ENCODE measurements around the gene HSPB7.
A peak's percentile ranks its signal among the peaks of the same experiment; 100 is the strongest.
"Not testable (repeated sequence)": the region's sequence is repeated elsewhere in the genome, so short reads cannot be mapped to it uniquely, and the experiment has no call there.

The HSPB7 gene

DNA sequence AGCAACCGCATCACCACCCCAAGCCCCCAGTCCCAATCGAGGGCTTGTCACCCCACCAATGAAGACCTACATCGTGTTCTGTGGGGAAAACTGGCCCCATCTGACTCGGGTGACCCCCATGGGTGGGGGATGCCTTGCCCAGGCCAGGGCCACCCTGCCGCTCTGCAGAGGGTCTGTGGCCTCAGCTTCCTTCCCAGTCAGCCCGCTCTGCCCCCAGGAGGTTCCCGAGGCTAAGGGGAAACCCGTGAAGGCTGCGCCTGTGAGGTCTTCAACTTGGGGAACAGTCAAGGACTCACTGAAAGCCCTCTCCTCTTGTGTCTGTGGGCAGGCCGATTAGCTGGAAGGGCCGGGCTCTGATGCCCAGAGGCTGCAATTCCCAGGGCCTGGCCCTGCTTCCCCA is 11.8 kb downstream of the HSPB7 start:
- DNase-seq = no peak

DNA sequence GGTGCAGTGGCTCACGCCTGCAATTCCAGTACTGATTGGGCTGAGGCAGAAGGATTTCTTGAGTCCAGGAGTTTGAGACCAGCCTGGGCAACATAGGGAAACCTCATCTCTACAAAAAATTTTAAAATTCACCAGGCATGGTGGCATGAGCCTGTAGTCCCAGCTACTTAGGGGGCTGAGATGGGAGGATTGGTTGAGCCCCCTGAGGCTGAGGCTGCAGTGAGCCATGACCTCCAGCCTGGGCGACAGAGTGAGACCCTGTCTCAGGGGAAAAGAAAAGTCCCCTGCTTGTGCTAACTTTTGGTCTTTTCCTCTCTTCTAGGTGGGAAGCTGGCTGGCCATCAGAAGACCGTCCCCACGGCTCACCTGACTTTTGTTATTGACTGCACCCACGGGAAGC is 12.2 kb downstream of the HSPB7 start:
- DNase-seq = no peak

- DNase-seq = not testable (repeated sequence)
These were observed 16.6 kb downstream of the HSPB7 start for GRCh38 chr1:16001274-16001673.

DNA sequence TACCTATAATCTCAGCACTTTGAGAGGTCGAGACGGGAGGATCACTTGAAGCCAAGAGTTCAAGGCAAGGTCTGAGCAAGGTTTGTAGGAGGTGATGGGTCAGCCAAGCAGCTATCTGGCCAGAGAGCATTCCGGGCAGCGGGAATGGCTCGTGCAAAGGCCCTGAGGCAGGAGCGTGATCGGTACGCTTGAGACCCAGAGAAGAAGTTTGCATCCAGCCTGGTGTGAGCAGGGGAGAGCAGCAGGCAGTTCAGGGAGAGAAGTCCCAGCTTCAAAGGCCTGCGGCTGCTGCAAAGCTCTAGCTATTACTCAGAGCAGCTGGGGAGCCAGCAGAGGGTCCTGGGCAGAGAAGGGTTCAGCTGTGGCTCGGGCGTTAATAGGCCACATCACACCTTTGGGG is 18.9 kb downstream of the HSPB7 start:
- DNase-seq = no peak

DNA sequence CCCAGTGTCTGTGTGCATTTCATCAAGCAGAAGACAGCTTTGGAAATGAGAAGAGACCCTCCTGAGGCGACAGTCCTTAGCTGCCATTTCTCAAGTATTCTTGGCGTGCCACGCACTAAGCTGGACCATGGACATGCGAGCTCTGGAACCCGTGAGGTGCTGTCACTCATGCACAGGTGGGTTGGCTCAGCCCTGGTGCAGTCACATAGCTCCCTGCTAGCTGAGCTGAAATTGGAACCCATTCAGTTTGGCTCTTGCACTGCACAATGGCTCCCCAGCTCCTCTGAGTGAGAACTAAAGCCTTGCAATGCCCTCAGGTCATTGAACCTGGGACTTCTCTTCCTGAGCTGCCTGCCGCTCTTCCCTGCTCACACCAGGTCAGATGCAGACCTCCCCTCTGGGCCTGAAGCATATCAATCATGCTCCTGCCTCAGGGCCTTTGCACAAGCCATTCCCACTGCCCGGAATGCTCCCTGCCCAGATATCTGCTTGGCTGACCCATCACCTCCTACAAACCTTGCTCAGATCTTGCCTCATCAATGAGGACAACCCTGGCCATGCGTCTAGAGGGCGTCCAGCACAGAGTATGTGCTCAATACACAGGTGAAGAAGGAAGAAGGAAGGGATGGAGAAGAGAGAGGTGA is 20.1 kb downstream of the HSPB7 start:
- no peak for DNase-seq

- DNase-seq = no peak
These were observed 20.7 kb downstream of the HSPB7 start for GRCh38 chr1:15997076-15997585.

DNA sequence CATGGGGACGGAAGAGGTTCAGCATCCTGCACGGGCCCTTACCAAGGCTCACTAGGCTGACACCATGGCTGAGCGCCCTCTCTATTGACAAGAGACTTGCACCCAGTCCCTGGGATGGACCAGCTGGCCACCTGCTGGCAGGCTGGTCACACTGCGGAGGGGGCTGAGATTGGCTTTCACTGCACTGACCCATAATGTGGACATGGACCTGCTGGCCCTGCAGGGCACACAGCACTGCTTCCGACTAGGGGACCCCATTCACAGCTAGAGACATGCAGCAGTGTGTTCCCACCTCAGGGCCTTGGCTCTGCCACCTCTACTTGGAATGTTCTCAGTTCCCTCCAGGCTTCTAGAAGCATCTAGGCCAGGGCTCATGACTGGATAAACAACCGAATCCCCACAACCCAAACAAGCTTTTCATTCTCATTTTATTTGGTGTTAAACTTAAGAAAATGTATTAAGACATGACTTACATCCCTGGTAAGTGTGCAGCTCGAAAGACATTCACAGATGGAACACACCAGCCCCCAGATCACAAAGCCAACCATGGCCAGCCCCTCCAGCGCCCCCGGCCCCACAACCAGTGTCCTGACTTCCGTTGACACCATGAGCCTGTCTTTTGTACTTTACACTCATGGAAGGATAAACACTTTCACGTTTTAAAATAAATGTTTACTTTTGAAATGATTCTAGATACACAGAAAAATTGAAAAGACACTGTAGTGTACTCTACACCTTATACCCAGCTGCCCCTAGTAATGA is 23.1 kb downstream of the HSPB7 start:
- no peak for DNase-seq

DNA sequence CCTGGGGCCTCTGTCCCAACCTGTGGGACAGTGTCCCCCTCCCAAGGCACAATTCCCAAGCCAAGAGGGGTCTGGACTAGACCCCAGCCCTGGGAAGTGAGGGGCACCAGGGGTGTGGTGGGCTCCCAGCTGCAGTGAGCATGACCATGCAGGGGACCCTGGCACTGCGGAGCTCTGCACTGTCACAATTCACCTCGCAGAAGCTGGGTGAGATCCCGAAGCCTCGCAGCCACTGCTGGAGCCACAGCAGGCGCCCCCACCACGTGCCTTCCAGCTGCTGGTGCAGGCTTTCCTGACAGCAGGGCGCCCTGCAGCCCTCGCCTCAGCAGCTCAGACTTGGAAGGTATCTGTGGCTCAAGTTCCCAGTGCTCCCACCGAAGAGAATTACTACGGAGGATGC is 23.8 kb downstream of the HSPB7 start:
- DNase-seq = no peak

DNA sequence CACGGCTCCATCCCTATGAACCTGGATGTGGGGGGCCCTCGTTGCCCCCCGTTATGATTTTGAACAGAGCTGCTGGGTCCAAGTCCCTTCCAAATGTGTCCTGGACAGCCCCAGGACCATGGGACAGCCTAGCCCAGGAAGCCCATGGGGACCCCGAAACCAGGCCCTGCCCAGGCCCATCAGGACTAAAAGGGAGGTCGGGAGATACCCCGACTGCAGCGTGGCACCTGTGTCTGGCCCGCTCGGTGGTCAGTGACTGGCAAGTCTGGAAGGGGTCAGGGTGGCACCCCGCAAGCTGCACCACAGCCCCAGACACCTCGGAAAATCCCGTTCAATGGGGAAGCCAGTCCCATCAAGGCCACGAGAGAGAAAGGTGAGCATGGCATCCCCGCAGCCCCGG is 24.2 kb downstream of the HSPB7 start:
- DNase-seq = no peak

DNA sequence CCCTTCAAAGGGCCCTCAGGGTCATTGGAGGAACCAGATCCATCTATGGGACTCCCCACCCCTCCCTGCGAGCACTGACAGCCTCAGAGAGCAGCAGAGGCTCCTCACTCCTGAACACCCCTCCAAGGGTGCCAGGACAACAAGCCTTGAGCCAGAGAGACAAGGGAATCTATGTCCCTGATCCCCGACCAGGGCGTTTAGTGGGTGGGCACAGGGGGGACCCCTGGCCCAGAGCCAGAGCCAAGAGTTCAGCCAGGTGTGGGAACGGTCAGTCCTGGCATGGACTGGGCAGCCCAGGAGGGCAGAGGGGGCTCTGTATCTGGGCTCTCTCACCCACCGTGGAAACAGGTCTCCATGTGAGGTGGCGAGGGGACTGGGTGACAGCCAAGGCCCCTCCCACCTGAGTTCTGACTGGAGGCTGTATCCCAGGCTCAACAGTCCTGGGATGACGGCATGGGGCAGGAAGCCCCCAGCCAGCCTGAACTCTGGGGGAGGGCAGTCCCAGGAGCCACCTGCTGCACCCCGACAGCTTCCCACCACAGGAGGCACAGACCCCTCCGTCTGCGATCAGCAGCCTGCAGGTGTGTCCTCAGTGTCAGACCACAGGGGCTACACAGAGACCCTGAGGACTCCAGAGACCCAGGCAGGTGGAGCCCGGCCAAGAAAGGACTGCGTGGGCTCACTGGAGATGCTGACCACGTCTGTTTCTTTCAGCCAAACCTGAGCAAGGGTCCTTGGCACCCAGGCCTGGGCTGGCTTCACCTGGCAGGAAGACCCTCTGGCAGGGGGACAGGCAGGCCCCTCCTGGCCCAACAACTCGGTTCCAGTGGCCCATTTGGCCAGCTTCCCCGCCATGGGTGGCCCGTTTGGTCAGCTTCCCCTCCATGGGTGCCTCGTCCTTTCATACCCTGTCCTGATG is 25.0 kb downstream of the HSPB7 start:
- DNase-seq = no peak

- no peak for DNase-seq
These were observed 25.7 kb downstream of the HSPB7 start for GRCh38 chr1:15992187-15992553.

- no peak for DNase-seq
These were observed 26.2 kb downstream of the HSPB7 start for GRCh38 chr1:15991427-15992186.

DNA sequence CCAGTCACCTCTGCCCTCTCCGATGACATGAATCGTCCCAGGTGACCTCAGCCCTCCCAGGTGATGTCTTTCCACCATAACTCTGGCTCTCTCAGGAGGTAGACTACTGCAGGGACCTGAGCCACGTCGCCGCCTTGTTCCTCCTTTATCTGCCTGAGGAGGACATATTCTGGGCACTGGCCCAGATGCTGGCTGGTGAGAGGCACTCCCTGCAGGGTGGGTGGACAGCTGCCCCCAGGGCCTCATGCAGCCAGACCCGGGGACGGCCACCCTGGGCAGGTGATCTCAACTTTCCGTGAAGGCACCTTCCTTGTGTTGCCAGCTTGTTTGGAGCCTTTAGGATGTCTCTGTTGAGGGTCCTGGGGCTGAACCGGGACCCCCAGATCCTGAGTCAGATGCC is 28.1 kb downstream of the HSPB7 start:
- DNase-seq = no peak

DNA sequence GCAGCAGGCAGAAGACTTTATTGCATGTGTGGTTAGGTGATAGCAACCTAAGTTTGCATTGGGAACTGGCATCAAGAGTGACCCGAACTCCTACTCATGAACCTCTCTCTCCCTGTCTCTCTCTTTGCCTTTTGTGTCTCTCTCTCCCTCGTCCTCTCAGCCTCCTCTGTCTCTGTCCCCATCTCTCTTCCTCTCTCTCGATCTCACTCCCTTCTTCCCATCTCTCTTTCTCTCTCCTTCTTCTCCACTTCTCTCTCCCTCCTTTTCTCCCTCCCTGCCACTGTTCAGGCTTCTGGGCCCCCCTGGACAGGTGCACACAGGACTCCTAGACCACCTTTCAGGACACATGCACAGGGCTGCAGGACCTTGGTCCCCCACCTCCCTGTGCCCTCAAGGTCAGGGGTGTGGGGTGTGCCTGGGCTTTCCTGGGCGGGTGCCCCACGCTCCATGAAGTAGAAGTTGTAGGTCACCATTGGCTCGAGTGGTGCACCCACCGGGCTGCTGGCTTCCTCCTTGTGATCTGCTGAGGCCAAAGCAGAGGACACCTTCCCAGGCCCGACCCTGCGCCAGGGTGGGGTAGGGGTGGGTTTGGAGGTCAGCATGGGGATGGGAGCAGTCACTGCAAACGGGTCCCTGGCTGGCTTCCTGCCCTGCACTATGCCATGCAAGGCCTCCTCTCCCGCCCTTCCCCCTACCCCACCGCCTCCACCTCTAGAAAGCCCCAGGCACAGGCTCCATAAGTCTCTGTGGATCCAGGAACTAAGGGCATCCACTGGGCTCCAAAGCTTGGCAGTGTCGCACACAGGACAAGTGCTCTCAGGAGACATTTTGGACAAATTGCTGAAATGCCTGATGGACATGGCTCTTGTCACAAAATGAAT is 28.7 kb downstream of the HSPB7 start:
- DNase-seq = no peak

GRCh38 chr1:15985611-15986297 is 32.1 kb downstream of the HSPB7 start:
- no peak for DNase-seq

- DNase-seq = no peak
These were observed 34.6 kb downstream of the HSPB7 start for GRCh38 chr1:15983275-15983674.

- DNase-seq = no peak
These were observed 36.2 kb downstream of the HSPB7 start for GRCh38 chr1:15981679-15982078.

DNA sequence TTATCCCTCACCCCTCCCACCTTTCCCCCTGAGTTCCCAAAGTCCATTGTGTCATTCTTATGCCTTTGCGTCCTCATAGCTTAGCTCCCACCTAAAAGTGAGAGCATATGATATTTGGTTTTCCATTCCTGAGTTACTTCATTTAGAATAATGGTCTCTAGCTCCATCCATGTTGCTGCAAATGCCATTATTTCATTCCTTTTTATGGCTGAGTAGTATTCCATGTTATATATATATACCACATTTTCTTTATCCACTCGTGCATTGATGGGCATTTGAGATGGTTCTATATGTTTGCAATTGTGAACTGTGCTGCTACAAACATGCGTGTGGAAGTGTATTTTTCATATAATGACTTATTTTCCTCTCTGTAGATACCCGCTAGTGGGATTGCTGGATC is 39.9 kb downstream of the HSPB7 start:
- not testable (repeated sequence) for DNase-seq

DNA sequence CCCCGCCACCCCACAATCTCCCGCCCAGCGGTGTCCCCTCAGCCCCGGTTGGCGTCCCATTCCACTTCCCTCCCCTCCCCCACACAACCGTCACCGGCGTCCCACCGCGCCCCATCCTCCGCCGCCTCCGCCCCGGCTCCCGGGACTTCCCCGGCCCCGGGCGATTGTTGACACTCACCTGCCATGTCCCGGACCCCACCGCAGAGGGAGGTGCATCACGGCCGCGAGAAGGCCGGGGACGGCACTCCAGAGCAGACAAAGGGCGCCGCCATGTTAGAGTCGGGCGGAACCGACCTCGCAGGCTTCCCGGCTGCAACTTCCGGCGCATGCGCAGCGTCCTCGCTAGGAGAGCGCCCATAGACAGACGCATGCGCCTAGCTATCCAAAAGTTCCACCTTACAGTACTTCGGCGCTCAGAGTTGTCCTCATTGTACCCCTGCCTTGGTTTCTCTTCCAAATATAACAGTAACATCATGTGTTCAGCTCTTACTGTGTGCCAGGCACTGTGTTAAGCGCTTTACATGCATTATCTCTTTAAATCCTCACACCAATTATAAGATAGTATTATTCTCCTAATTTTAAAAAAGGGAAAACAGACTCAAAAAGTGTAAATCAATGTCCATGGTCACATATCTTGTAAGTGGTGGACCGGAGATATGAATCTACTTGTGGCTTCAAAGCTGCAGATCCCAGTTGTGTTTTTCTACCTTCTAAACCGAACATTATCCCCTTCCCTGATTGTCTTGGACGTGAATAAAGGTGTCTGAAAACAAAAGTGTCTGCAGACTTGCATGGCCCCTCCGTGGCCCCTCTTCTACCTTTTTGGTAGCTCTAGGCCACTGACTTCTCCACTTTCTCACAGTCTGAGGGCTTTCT is 41.8 kb downstream of the HSPB7 start, which contains the start of gene ZBTB17:
Gene ZBTB17, minus strand, starts transcription at position 297 of the 876 bp plus-strand sequence. CDS start 27,606 bp downstream, outside the sequence.
- peak; percentile 88 for DNase-seq

DNA sequence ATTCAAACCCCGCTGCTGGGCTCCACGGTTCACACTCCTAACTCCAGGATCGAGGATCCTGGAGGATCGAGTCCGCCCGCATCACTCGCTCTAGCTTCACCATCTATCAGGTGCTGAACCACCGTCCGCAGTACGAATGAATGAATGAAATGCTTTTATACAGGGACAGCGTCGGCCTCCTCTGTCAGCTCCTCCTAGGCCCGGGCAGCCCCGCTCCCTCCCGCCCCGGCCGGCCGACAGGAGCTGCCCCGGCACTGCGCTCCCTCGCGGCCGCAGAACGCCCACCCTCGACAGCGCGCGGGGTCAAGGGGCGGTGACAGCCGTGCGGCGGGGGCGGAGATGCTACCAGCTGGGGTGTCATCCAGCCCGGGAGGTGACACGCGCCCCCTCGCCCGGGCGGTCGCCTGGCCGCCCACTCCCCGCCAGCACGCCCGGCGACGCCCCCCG is 42.5 kb downstream of the HSPB7 start:
- peak; percentile 69 for DNase-seq
